HG02678 (cell line): ENCODE data around the gene ZBTB8A.
"Not testable (repeated sequence)": the region's sequence is repeated elsewhere in the genome, so short reads cannot be mapped to it uniquely, and the experiment has no call there.

Source experiments
- ATAC-seq: cut with Tn5 transposase; IDR thresholded peaks from one replicate; pipeline ENCODE4 v1.9.1; 2021; ENCODE audit warnings: mild to moderate bottlenecking, moderate library complexity; ENCODE audit not compliant: unreplicated experiment

Gene ZBTB8A

DNA sequence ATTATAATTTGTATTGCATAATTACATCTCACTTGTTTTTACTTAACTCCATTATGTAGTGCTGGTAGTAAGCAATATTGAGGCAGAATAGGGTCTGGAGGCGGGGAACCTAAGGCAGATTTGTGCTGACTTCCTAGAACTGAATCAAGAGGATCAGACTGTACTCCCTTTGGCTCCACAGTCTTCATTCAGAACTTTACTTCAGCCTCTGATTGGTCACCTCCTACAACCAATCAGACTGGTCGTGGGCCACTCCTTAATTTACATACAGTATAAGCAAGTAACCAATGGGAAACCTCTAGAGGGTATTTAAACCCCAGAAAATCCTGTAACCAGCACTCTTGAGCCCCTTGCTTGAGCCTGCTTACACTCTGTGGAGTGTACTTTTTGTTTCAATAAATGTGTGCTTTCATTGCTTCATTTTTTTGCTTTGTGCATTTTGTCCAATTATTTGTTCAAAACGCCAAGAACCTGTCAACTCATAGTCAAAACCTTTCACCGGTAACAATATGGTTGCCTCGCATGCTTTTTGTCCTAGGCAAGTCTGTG lies 79.5 kb downstream of the ZBTB8A start:
- no peak for ATAC-seq

DNA sequence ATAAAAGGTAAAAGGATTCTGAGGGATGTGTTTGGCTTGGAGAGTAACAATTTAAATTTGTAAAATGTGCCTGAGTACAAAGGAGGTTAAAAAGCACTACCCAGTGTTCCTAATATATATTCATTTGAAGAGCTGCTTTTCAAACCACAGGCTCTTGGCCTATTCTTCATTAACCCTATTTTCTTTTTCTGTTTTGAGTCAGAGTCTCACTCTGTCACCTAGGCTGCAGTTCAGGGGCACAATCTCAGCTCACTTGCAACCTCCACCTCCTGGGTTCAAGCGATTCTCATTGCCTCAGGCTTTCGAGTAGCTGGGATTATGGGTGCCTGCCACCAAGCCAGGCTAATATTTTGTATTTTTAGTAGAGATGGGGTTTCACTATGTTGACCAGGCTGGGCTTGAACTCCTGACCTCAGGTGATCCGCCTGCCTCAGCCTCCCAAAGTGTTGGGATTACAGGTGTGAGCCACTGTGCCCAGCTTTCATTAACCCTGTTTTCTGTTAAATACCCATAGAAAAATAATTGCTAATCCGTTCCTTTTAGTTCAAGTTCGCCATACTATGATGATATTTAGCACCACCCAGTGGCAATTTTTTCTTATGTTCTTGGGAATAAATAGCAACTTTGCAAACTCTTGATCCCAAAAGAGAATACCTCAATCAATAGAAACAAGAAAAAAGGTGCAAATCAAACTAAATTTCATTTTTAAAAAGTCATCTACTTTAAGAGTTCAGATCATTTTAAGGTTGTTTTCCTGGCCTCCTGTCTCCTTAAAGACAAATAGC lies 80.7 kb downstream of the ZBTB8A start:
- no peak for ATAC-seq

DNA sequence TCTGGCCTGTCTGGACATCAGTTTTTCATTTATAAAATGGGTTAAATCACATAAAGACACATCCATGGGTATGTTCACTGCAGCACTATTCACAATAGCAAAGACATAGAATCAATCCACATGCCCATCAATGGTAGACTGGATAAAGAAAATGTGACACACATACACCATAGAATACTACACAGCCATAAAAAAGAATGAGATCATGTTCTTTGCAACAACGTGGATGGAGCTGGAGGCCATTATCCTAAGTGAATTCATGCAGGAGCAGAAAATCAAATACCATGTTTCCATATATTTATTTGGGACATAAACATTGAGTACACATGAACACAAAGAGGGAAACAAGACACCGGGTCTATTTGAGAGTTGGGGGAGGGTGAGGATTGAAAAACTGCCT lies 83.0 kb downstream of the ZBTB8A start:
- ATAC-seq = no peak

DNA sequence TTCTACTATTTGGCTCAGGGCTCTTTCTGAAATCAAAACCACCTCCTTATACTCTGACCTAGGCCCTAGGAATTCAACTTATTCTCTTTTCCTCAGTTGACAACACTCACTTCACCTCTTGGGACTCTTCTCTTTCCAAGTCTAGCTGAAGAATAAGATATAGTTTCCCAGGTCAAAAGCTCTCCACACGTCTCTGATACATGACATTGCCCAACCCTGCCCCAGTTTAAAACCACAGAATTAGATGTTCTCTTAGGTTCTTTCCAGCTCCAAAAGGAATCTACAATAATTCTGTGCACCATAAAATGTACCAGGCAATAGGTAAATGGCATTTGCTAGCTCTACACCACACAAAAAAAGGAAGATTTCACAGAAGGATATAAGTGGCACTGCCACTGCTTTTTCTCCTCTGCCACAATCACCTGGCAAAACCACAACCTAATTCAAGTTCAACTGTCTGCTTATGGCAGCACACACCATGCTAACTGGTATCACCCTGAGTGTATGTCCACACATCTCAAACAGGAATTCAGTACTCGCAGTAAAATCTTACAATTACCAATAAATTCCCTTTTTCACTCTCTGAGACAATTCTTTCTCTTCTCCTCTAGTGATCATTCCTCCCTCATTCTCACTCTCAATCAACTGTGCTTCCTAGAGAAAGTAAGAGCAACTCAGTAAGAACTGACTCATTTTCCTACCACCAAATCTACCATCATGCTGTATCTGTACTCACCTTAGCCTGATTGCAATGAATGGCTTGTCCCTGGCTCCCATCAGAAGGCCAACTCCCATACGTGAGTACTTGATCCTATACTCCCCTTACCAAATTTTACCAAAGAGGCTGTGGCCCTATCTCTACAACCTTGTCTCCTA lies 83.8 kb downstream of the ZBTB8A start:
- ATAC-seq = no peak

DNA sequence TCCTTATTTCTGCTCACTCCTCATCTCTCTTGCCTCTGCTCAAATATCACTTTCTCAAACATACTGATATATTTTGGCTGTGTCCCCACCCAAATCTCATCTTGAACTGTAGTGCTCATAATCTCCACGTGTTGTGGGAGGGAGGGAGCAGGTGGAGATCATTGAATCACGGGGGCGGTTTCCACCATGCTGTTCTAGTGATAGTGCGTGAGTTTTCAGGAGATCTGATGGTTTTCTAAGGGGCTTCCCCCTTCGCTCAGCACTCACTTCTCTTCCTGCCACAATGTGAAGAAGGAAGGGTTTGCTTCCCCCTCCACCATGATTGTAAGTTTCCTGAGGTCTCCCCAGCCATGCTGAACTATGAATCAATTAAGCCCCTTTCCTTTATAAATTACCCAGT lies 84.5 kb downstream of the ZBTB8A start:
- no peak for ATAC-seq

DNA sequence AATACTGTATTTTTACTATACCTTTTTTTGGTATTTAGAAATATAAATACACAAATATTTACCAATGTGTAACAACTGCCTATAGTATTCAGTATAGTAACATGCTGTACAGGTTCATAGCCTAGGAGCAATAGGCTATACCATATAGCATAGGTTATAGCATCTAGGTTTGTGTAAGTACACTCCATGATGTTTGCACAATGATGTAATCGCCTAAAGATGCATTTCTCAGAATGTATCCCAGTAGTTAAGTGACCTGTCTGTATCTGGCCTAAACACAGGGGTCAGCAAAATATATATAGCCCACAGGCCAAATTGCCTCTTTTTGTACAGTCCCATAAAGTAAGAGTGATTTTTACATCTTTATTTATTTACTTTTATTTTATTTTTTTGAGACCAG lies 86.9 kb downstream of the ZBTB8A start:
- no peak for ATAC-seq

DNA sequence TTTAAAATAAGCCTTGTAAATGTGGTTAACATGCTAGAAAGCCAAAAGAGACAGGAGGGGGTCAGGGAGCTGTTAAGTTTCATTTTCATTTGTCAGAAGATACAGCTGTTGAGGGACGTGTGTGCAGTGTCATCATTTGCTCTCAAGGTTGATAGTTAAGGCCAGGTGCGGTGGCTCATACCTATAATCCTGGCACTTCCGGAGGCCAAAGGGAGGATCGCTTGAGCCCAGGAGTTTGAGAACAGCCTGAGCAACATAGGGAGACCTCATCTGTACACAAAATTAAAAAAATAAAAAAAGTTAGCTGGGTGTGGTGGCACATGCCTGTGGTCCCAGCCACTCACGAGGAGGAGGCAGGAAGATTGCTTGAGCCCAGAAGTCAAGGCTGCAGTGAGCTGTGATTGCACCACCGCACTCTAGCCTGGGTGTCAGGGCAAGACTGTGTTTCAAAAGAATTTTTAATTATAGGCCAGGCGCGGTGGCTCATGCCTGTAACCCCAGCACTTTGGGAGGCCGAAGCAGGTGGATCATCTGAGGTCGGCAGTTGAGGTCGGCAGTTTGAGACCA lies 88.5 kb downstream of the ZBTB8A start:
- peak; percentile 89 for ATAC-seq

DNA sequence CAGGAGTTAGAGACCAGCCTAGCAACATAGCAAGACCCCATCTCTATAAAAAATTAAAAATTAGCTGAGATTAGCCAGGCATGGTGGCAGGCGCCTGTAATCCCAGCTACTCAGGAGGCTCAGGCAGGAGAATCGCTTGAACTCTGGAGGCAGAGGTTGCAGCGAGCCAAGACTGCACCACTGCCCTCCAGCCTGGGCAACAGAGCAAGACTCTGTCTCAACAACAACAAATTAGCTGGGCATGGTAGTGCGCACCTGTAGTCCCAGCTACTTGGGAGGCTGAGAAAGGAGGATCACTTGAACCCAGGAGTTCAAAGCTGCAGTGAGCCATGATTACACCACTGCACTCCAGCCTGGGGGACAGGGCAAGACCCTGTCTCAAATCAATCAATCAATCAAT lies 90.9 kb downstream of the ZBTB8A start:
- ATAC-seq = not testable (repeated sequence)

DNA sequence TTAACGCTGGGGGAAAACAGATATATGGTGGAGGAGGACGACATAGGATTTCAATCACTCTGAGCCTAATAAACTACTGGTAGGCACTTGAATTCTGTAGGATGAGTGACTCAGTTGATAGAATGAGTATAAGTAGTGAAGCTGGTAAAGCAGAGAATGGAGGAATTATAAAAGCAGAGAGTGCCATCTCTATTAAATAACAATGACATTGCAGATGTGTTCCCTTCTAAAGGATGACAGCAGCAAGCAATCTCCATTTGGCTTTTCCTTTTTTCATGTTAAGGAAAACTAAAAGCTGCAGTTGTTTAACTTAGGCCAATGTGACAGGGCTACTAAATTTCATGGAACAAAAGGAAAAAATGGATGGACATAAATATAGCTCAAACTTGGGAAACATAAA lies 93.6 kb downstream of the ZBTB8A start:
- no peak for ATAC-seq

DNA sequence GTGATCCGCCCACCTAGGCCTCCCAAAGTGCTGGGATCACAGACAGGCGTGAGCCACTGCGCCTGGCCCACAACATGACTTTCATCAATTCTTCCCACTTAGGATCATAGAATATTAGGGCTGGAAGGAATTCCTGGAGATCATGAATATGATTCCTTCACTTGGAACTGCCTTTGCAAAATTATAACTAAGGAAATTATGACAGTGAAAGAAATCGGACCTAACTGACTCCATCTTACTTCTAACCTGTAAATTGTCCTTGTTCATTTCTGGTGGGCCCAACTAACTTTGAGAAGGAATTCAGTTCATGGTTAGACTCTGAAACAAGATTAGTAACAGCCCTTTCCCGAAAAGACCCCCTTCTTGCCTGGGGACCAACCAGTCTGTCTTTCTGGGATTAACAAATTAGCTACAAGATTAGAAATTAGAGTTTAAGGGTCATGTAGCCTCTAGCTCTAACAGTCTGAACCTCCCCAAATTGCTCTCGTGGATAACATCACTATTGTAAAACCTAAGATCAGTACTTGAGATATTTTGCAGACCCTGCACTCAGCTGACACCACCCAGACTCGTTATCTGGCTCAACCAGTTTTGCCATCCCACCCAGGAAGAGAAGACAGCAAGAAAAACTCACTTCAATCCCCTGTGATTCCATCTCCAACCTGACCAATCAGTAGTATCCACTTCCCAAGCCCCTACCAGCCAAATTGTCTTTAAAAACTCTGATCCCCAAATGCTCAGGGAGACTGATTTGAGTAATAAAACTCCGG lies 96.5 kb downstream of the ZBTB8A start:
- ATAC-seq = no peak

DNA sequence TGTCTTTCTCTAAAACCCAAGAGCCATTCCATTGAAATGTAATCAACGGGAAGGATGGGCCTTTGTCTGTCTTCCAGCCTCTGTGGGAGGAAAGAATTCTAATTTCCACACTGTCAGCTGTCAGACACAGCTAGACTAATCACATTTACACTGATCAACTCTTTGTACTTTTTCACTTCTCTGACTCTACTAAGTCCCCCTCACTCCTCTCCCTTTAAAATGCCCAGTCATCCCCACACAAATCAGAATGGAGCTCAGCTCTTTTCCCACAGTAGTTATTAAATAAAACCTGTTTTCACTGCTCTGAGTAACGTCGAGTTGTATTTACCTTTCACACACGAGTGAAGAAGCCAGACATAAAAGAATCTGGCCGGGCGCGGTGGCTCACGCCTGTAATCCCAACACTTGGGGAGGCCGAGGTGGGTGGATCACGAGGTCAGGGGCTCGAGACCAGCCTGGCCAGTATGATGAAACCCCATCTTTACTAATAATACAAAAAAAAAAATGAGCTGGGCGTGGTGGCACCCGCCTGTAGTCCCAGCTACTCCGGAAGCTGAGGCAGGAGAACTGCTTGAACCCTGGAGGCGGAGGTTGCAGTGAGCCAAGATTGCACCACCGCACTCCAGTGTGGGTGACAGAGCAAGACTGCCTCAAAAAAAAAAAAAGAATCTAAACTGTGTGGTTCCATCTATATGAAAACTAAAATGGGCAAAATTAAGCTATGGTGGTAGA lies 97.9 kb downstream of the ZBTB8A start:
- ATAC-seq = no peak

DNA sequence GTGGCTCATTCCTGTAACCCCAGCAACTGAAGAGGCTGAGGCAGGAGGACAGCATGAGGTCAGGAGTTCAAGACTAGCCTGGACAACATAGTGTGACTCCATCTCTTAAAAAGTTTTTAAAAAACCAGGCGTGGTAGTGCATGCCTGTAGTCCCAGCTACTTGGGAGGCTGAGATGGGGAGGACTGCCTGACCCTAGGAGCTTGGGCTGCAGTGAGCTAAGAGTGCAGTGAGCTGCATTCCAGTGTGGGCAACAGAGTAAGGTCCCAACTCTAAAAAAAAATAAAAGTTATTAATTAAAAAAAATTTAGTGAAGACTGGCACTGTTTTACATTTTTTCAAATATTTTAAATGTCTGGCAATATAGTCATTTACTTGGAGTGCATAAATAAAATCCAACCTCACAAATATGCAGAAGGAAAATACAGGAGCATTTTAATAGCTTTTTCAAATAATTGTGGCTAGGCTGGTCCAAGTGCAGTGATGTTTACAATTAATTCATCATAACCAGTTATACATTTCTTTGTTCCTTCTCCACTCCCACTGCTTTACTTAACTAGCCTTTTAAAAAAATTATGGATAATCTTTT lies 100.4 kb downstream of the ZBTB8A start:
- no peak for ATAC-seq

DNA sequence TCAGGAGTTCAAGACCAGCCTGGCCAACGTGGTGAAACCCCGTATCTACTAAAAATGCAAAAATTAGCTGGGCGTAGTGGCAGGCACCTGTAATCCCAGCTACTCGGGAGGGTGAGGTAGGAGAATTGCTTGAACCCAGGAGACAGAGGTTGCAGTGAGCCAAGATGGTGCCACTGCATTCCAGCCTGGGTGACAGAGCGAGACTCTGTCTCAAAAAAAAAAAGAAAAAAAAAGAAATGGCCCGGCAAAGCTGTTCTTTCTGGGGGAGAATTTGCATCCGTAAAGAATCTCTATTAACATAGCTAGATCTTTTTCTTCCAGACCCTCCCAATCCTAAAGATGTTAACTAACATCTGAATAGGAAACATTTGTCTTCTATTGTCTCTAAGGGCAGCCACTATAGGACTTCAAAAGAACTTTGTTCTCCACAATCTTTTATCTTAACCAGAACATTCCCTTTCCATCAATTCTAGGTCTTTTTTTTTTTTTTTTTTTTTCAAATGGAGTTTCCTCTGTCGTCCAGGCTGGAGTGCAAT lies 103.1 kb downstream of the ZBTB8A start:
- ATAC-seq = not testable (repeated sequence)

DNA sequence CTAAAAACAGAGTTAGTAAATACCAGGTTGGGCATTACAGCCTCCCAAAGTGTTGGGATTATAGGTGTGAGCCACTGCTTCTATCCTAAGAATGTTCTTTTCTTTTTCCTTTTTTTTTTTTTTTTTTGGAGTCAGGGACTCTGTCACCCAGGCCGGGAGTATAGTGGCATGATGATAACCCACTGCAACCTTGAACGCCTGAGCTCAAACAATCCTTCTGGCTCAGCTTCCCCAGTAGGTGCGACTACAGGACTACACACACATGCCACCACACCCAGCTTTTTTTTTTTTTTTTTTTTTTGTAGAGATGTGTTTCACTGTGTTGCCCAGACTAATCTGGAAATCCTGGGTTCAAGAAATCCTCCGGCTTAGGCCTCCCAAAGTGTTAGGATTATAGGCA lies 105.2 kb downstream of the ZBTB8A start:
- no peak for ATAC-seq

DNA sequence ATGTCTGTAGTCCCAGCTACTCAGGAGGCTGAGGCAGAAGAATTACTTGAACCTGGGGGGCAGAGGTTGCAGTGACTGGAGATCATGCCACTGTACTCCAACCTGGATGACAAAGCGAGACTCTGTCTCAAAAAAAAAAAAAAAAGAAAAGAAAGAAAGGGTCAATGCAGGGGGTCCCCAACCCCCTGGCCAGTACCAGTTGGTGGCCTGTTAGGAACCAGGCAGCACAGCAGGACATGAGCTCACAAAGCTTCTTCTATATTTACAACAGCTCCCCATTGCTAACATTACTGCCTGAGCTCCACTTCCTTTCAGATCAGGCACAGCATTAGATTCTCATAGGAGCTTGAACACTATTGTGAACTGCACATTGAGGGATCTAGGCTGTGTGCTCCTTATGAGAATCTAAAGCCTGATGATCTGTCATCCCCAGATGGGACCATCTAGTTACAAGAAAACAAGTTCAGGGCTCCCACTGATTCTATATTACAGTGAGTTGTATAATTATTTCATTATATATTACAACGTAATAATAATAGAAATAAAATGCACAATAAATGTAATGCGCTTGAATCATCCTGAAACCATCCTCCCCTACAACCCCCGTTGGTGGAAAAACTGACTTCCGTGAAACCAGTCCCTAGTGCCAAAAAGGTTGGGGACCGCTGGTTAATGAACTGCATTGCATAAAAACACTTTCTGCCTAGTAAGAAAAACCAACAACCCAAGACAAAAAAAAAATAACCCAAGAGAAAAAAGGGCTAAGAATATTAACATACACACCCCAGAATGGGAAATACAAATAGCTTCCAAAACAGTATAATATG lies 108.3 kb downstream of the ZBTB8A start:
- ATAC-seq = no peak

DNA sequence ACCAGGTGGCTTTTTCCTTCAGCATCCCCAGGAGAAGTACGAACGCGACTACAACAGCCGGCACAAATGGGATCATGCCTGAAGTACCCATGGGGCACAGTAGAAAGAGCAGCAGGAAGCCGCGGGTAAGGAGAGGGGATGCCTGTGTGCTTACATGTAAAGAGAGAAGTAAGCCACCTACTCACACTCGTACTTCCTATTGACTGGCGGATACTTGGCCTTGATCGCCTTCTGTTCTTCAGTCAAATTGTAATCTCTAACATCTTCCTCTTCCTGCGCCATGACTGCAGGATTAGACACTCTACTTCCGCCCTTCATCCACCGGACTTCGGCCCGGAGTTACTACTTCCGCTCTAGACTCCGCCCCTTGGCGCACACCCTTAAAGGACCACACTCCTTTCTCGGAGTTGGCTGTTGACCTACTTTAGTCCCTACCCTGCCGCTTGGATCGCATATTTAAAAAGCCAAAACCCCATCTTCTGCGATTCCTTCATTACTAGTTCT lies 111.1 kb downstream of the ZBTB8A start, which contains the start of gene ZBTB8OS:
TSS of gene ZBTB8OS (minus strand) at position 303 of the 504 bp plus-strand sequence. CDS start at position 282, 21 bp downstream.
- peak; percentile 60 for ATAC-seq

DNA sequence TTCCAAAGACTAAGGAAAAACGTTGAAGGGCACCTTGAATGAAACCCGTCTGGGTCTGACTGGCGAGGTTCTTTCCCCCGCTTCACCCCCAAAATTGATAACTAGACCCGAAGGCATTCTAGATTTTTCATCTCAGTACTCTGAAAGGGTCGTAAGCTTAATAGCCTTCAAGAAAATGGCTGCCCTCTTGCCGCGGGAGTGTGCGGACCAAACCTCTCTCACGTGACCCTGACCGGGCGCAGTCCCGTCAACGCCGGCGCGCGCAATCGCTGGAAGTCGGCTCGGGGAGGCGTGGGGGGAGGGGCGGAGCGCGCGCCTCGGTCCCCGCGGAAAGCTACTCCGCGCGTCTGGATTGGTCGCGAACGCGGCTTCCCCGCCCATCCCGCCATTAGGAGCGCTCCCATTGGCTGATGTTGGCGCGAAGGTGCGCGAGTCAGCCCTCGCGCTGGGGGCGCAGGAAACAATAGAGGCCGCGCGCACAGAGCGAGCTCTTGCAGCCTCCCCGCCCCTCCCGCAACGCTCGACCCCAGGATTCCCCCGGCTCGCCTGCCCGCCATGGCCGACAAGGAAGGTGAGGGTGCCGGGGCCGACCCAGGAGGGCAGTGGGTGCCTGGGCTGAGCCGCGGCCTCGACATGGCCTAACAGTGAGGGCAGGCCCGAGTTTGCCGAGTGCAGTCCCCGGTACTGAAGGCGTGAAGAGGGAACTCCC lies 111.7 kb downstream of the ZBTB8A start, which contains the start of gene RBBP4:
TSS of gene RBBP4 (plus strand) at position 457 of the 709 bp plus-strand sequence. CDS start at position 556, 99 bp downstream.
- ATAC-seq = peak; percentile 89
